CD4-positive, alpha-beta T cell treated with Interferon alpha-2 for 1 hour (primary cell): ENCODE data around the gene CNTN4.

Experiments used
- DNase-seq, 2 donors: peaks; one replicate each; pipeline ENCODE4 v3.0.0-alpha.2; 2020 to 2022

Gene CNTN4

GRCh38 chr3:3081381-3082233, 982.9 kb downstream of the CNTN4 start:
- DNase-seq, result no peak

- DNase-seq, result no peak
These were observed 983.7 kb downstream of the CNTN4 start for GRCh38 chr3:3082234-3082924.

- no peak for DNase-seq
These were observed 986.2 kb downstream of the CNTN4 start for GRCh38 chr3:3084890-3085289.

- DNase-seq, result no peak
These were observed 987.1 kb downstream of the CNTN4 start for GRCh38 chr3:3085782-3086181.

GRCh38 chr3:3086239-3086638, 987.6 kb downstream of the CNTN4 start:
- DNase-seq, result no peak

GRCh38 chr3:3087279-3087678, 988.6 kb downstream of the CNTN4 start:
- DNase-seq, result no peak

- no peak for DNase-seq
These were observed 989.2 kb downstream of the CNTN4 start for GRCh38 chr3:3087716-3088465.

GRCh38 chr3:3089017-3089416, 990.4 kb downstream of the CNTN4 start:
- DNase-seq, result peak in 1 of 2 donors; percentile 15

- no peak for DNase-seq
These were observed 999.3 kb downstream of the CNTN4 start for GRCh38 chr3:3097958-3098357.

- DNase-seq, result no peak
These were observed 1003.2 kb downstream of the CNTN4 start for GRCh38 chr3:3101660-3102458.

- DNase-seq, result no peak
These were observed 1004.1 kb downstream of the CNTN4 start for GRCh38 chr3:3102751-3103150.

GRCh38 chr3:3105246-3105645, 1006.6 kb downstream of the CNTN4 start:
- no peak for DNase-seq

- no peak for DNase-seq
These were observed 1007.1 kb downstream of the CNTN4 start for GRCh38 chr3:3105815-3106214.

- no peak for DNase-seq
These were observed 1008.5 kb downstream of the CNTN4 start for GRCh38 chr3:3107181-3107580.
